HG02943 (cell line): Measurements from ENCODE around the gene PPA2.
A peak's percentile ranks its signal among the peaks of the same experiment; 100 is the strongest.
"Not testable (repeated sequence)": the region's sequence is repeated elsewhere in the genome, so short reads cannot be mapped to it uniquely, and the experiment has no call there.

Source experiments
- ATAC-seq: cut with Tn5 transposase; IDR thresholded peaks from one replicate; pipeline ENCODE4 v1.9.1; 2021; ENCODE audit warnings: mild to moderate bottlenecking, low read depth, moderate library complexity; ENCODE audit not compliant: unreplicated experiment

Gene PPA2

GRCh38 chr4:105473324-105474098 is at the start of gene PPA2:
Gene PPA2, minus strand, starts transcription at chr4:105474062. Its CDS starts 12 bp downstream, at chr4:105474050.
- peak; percentile 85 for ATAC-seq

DNA sequence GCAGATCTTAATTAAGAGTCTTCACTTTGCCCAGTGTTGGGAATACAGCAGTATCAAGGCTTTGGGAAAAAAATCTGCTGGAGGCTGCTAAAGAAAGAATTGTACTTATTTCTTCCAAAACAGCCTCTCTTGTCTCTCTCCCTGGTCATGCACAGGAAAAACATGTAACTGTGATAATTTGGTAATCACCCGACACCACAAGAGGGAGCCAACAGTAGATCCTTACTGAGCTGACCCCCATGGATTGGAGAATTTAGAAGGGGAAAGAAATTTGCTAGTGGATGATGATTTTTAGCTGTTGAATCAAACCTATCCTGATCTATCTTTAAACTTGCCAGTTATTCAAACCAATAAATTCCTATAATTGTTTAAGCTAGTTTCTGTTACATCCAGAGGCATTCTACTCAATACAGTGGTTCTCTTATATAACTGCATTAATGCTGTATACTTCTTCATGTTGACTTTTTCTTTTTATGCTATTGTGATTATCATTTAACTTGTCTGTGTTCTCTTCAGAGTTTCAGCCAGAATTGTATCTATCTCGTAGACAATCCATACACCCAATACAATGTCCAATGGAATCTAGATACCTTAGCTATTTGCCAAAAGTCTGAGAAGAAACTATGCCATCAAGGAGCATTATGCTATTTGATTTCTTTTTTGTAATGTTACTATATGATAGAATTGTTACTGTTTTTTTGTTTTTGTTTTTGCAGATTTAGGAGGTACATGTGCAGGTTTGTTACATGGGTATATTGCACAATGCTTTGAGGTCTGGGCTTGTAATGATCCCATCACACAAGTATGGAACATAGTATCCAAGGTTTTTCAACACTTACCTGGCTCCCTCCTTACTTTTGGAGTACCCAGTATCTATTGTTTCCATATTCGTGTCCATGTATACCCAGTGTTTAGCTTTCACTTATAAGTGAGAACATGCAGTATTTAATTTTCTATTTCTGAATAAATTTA is 47.2 kb upstream of the PPA2 start:
- no peak for ATAC-seq

DNA sequence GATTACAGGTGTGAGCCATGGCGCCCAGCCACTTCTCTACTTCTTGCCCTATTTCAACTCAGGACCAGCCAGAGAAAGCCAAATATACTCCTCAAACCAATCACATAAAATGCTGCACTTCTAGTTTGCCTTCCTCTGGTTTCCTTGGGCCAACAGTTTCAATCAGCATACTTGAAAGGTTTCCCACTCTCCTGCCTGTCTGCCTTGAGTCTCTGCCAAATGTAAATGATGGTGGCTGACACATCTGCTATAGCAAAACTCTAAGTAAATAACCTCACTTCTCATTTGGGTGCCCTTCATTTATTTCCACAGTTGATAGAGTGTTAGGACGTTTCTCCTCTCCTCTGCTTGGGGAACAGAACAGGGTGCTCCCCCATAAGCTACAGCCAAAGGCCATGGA is 36.4 kb upstream of the PPA2 start:
- ATAC-seq = no peak

DNA sequence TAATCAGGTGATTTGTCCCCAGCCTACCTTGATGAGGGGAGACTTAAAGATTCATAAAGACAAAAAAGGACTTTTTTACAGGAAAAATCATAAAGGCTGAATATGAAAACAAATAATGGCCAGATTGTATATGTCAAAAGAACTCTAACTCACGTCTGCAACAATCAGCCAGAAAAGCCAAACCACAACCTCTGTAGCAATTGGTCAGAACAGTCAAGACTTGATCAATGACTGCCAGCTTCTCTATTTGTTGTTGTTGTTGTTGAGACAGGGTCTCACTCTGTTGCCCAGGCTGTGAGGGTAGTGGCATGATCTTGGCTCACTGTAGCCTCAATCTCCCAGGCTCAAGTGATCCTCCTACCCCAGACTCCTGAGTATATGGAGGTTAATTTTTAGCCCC is 35.9 kb upstream of the PPA2 start:
- ATAC-seq = peak; percentile 32

DNA sequence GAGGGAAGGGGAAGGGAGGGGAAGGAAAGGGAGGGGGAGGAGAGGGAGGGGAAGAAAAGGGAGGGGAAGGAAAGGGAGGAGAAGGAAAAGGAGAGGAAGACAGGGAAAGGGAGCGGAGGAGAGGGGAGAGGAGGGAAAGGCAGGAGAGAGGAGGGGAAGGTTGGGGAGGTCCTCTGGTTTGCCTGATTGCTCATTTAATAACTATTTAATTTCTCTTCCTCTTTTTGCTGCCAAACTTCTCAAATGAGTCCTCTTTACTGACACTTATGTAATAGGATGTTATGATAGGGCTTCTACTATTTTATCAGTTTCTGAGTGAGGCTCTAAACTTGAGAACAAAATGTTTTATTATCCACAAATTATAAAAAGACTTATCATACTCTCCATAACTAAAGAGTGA is 35.4 kb upstream of the PPA2 start:
- peak; percentile 92 for ATAC-seq

DNA sequence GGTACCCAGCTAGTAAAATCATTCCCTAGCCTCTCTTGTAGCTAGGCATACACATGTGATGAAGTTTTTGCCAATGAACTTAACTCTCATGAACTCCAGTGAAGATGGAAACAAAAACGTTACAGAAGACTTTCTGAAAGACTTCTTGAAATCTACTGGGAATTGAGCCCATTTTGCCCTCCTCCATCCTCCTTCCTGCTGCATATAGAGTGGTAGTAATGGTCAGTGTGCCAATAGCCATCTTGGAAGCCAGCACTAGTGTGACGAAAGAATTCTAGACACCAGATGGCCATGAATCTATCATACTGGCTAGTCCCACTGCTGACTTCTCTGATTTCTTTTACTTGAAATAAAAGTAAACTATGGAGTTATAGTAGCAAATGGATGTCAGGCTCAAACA is 30.9 kb upstream of the PPA2 start:
- no peak for ATAC-seq

- ATAC-seq = no peak
Measured at GRCh38 chr4:105503484-105503883, 29.6 kb upstream of the PPA2 start.

- no peak for ATAC-seq
Measured at GRCh38 chr4:105496899-105497298, 23.0 kb upstream of the PPA2 start.

GRCh38 chr4:105495667-105496066 is 21.8 kb upstream of the PPA2 start:
- ATAC-seq = no peak

DNA sequence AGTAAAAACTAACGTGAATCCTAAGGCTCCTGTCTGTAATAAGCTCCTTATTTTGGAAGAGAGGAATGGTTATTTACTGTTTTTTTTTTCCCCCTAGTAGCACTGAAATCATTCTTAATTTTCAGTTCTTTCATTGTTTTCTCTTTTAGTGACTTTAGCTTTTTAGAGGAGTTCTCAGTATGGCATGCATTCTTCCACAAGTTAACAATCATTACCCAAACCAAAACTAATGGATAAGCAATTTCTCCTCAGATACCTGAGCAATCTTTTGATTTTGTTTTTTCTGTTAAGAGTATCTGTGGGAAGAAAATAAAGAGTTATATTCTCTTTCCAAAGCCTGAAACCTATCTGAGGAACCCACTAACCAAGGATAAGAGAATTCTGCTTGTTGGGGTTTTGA is 16.7 kb upstream of the PPA2 start:
- ATAC-seq = no peak

DNA sequence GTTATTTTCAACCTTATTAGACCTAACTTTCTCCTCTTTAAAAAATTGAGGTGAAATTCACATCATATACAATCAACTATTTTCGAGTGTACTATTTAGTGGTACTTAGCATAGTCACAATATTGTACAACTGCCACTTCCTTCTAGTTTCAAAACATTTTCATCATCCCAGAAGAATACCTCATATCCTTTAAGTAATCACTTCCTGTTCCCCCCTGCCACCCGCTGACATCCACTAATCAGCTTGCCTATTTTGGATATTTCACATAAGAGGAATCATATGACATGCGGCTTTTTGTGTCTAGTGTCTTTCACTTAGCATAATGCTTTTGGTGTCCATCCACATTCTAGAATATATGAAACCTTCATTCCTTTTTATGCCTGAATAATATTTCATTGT is 10.0 kb upstream of the PPA2 start:
- ATAC-seq = no peak

DNA sequence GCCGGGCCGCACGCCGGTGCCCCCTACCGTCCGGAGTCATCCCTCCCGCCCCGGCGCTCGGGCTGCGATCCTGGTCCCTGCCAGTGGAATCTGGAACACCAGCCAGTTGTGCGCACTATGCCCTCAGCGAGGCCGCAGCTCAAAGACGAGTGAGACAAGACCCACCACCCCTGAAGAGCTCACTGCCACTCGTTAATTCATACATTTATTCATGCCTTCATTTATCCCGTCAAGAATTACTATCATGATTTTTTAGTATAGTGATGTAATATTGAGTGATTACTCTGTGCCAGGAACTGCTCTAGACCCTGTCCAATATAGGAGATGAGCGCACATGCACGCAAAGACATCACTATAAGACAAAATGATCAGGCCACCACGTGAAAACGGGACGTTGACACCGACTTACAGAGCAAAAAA is 247 bp upstream of the PPA2 start:
- ATAC-seq = peak; percentile 7

GRCh38 chr4:105472871-105473323 is 965 bp downstream of the PPA2 start:
- ATAC-seq = peak; percentile 5

DNA sequence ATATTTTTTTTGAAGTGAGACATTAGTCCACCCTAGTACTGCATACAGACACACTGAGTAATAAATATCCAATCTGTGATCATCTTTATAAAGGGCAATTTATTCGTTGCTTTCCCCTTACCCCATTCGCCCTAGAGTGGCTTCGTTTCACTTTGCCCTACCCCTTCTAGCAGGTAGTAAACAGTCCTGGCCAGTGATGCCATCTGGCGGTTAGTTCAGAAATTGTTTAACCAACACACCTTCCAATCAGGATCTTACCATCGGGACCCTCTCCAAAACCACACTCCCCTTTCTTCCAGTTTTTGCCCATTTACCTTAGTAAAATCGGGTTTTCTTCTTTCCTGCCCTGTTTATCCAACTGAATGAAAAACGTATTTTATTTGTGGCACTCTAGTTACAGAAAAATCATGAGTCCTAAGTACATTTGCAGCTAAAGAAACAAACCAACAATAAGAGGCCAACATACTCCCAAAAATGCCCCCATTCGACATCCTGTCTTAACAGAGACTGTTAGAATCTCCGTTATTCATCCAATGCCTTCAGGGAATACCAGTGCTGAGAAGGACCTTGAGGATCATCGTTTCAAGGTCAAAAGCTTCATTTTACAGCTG is 2.2 kb downstream of the PPA2 start:
- ATAC-seq = peak; percentile 32

GRCh38 chr4:105470766-105471165 is 3.1 kb downstream of the PPA2 start:
- no peak for ATAC-seq

DNA sequence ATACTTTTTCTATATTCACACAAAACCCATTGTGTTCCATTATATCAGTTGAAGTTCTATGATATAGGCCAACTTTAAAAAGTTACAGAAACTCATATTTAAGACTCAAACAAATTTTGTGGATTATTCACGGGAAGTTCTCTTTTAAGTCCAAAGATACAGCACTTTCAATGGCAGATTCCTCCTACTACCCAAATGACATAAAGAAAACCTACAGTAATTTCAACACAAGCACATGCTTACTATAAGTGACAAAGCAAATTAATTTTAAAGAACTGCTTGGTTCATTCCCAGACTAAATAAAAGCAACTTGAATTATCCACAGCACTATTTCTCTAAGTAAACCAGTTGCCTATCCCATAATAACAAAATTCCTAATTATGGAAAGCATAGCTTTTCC is 4.1 kb downstream of the PPA2 start:
- ATAC-seq = no peak

GRCh38 chr4:105466580-105466979 is 7.3 kb downstream of the PPA2 start:
- ATAC-seq = no peak

GRCh38 chr4:105464563-105464962 is 9.3 kb downstream of the PPA2 start:
- not testable (repeated sequence) for ATAC-seq

DNA sequence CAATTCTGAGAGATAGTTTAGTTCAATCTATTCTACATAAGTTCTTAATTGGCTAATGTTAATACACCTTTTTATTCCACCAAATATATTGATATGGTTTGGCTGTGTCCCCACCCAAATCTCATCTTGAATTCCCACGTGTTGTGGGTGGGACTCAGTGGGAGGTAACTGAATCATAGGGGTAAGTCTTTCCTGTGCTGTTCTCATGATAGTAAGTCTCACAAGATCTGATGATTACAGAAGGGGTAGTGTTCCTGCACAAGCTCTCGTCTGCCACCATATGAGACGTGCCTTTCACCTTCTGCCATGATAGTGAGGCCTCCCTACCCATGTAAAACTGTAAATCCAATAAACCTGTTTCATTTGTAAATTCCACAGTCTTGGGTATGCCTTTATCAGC is 11.3 kb downstream of the PPA2 start:
- ATAC-seq = no peak

DNA sequence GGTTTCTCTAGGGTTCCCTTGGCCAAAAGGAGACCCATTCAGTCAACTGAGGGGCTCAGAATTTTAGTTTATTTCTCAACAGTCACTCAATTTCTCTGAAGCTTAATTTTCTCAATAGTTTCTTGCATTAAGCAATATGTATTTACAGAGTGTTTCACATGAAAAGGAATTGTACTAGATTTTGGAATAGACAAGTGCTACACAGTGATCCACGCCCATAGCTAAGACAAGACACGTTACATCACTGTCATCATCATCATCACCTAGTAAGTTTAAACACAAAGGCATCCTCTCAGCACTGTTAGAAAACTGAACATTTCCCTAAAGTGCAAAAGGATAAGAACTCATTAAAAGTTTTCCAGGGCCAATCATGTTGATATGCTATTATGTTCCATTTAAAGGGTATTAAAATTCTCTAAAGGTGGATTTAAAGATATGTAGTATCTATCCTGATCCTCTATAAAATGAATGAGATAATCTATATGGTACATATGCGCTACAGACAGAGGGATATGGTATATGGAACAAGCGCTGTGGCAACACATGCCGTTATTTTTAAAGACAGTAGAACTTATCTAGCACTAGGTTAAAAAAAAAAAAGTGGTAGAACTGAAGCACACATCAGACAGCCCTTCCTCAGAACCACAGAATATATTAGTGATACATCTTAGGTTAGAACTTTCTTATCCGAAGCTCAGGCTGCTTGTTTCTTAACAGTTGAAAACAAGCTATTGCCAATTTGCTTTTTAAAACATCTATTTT is 12.1 kb downstream of the PPA2 start:
- no peak for ATAC-seq
